Urinary bladder (tissue), 4 donors: ENCODE results near the gene DCBLD1. TPM values are rescaled to one million over a fixed set of nuclear protein-coding genes. Genes with fewer than 3 reads are reported as not detected.
"Not testable (repeated sequence)": the region's sequence is repeated elsewhere in the genome, so short reads cannot be mapped to it uniquely, and the experiment has no call there.

Experiments
- DNase-seq: peaks from one replicate; pipeline ENCODE4 v3.0.0-alpha.2; 2015; ENCODE audit errors: extremely low spot score
- H3K27ac ChIP-seq: one replicate; pipeline ENCODE4 v1.5.1; 2013; ENCODE audit warnings: low read depth, mild to moderate bottlenecking, moderate library complexity
- H3K36me3 ChIP-seq: one replicate; pipeline ENCODE4 v1.6.1; 2013; ENCODE audit warnings: mild to moderate bottlenecking, moderate library complexity; ENCODE audit not compliant: insufficient read depth
- H3K4me1 ChIP-seq: one replicate; pipeline ENCODE4 v1.6.1; 2013; ENCODE audit warnings: mild to moderate bottlenecking, moderate library complexity; ENCODE audit not compliant: insufficient read depth
- H3K4me3 ChIP-seq: one replicate; pipeline ENCODE4 v1.5.1; 2013; ENCODE audit warnings: low read depth, low read length
- WGBS: extraction: QIAGEN DNeasy Blood & Tissue Kit; methylation state at CpG from one replicate; pipeline ENCODE4 v1.1.7; 2013; 5-methylcytosine and 5-hydroxymethylcytosine counted together
- polyA plus RNA-seq: library from polyadenylated mRNA; stranded (reverse); fragments of 200-250 nt; gene quantifications from one replicate; pipeline ENCODE4 v1.2.3, GENCODE V29; 2013
- total RNA-seq: library from RNA; depleted of rRNA; stranded (reverse); fragments of >200 nt; gene quantifications from one replicate; pipeline ENCODE4 v1.2.3, GENCODE V29; 2014
- donor health status: healthy with polysubstance abuse.
- donor health status: healthy.

Gene DCBLD1
- total and polyA plus RNA-seq, 2 donors, result 4.5 to 20.9 TPM

GRCh38 chr6:117459204-117459944, 23.1 kb upstream of the DCBLD1 start:
- DNase-seq, result no peak
- no peak overlapping the region for H3K4me3 ChIP-seq
- H3K27ac ChIP-seq, result no peak overlapping the region
- H3K4me1 ChIP-seq, result no peaks in the 10 kb centered on the region
- 80% methylated on average over 2 of the region's 2 CpGs for WGBS
- no peaks in the 10 kb centered on the region for H3K36me3 ChIP-seq

GRCh38 chr6:117463762-117464665, 18.5 kb upstream of the DCBLD1 start:
- no peaks in the 10 kb centered on the region for H3K4me1 ChIP-seq
- WGBS, result 71% methylated on average over 4 of the region's 4 CpGs
- H3K27ac ChIP-seq, result no peak overlapping the region
- no peak overlapping the region for H3K4me3 ChIP-seq
- no peak for DNase-seq
- H3K36me3 ChIP-seq, result no peaks in the 10 kb centered on the region

GRCh38 chr6:117464700-117465099, 17.8 kb upstream of the DCBLD1 start:
- no peak for DNase-seq
- Histone ChIP-seq H3K4me1 (no peaks in the 10 kb centered on the region), H3K36me3 (no peaks in the 10 kb centered on the region), H3K4me3 (no peak overlapping the region), H3K27ac (no peak overlapping the region)
- 74% methylated on average over 2 of the region's 2 CpGs for WGBS

GRCh38 chr6:117465691-117466090, 16.8 kb upstream of the DCBLD1 start:
- Histone ChIP-seq H3K36me3 (no peaks in the 10 kb centered on the region), H3K4me1 (no peaks in the 10 kb centered on the region), H3K27ac (no peak overlapping the region), H3K4me3 (no peak overlapping the region)
- DNase-seq, result no peak
- WGBS, result 40% methylated on average over 1 of the region's 1 CpG

- no peak overlapping the region for H3K4me3 ChIP-seq
- H3K4me1 ChIP-seq, result no peaks in the 10 kb centered on the region
- no peaks in the 10 kb centered on the region for H3K36me3 ChIP-seq
- WGBS, result 80% methylated on average over 4 of the region's 4 CpGs
- no peak for DNase-seq
- H3K27ac ChIP-seq, result no peak overlapping the region
These were observed 14.6 kb upstream of the DCBLD1 start for GRCh38 chr6:117467876-117468275.

- H3K4me3 ChIP-seq, H3K36me3 ChIP-seq, H3K4me1 ChIP-seq, H3K27ac ChIP-seq, DNase-seq: not testable (repeated sequence)
- 90% methylated on average over 4 of the region's 4 CpGs for WGBS
These were observed 13.9 kb upstream of the DCBLD1 start for GRCh38 chr6:117468527-117468926.

- 73% methylated on average over 4 of the region's 4 CpGs for WGBS
- Histone ChIP-seq H3K27ac (no peak overlapping the region), H3K4me1 (no peaks in the 10 kb centered on the region), H3K4me3 (no peak overlapping the region), H3K36me3 (no peaks in the 10 kb centered on the region)
- no peak for DNase-seq
These were observed 13.1 kb upstream of the DCBLD1 start for GRCh38 chr6:117469356-117469755.

GRCh38 chr6:117469791-117470190, 12.7 kb upstream of the DCBLD1 start:
- DNase-seq, result no peak
- Histone ChIP-seq H3K36me3 (no peaks in the 10 kb centered on the region), H3K27ac (no peak overlapping the region), H3K4me3 (no peak overlapping the region), H3K4me1 (no peaks in the 10 kb centered on the region)
- WGBS, result 84% methylated on average over 3 of the region's 3 CpGs

- Histone ChIP-seq H3K4me1 (no peaks in the 10 kb centered on the region), H3K36me3 (no peaks in the 10 kb centered on the region), H3K27ac (no peak overlapping the region), H3K4me3 (no peak overlapping the region)
- DNase-seq, result no peak
- 88% methylated on average over 3 of the region's 3 CpGs for WGBS
These were observed 9.8 kb upstream of the DCBLD1 start for GRCh38 chr6:117472667-117473066.

- WGBS, result 76% methylated on average over 1 of the region's 1 CpG
- H3K36me3 ChIP-seq, result no peaks in the 10 kb centered on the region
- DNase-seq, result no peak
- H3K4me3 ChIP-seq, result no peak overlapping the region
- no peaks in the 10 kb centered on the region for H3K4me1 ChIP-seq
- no peak overlapping the region for H3K27ac ChIP-seq
These were observed 9.1 kb upstream of the DCBLD1 start for GRCh38 chr6:117473401-117473800.

- no peak for DNase-seq
- Histone ChIP-seq H3K36me3 (no peaks in the 10 kb centered on the region), H3K4me3 (no peak overlapping the region), H3K4me1 (no peaks in the 10 kb centered on the region), H3K27ac (no peak overlapping the region)
- WGBS, result 86% methylated on average over 4 of the region's 4 CpGs
These were observed 4.3 kb upstream of the DCBLD1 start for GRCh38 chr6:117477988-117478852.

GRCh38 chr6:117478853-117479231, 3.6 kb upstream of the DCBLD1 start:
- Histone ChIP-seq H3K36me3 (no peaks in the 10 kb centered on the region), H3K4me1 (no peaks in the 10 kb centered on the region), H3K4me3 (no peak overlapping the region), H3K27ac (no peak overlapping the region)
- no peak for DNase-seq
- WGBS, result 91% methylated on average over 6 of the region's 6 CpGs

- H3K4me3 ChIP-seq, result no peak overlapping the region
- H3K4me1 ChIP-seq, result no peaks in the 10 kb centered on the region
- H3K36me3 ChIP-seq, result no peaks in the 10 kb centered on the region
- no peak overlapping the region for H3K27ac ChIP-seq
- DNase-seq, result no peak
- WGBS, result 84% methylated on average over 3 of the region's 3 CpGs
These were observed 1.8 kb upstream of the DCBLD1 start for GRCh38 chr6:117480651-117481050.
